C4-2B (cell line): ENCODE measurements around the gene ERGIC3.

ENCODE experiments used
- H3K27ac ChIP-seq: fragments of 450-650 bp; 2 replicates; pipeline ENCODE4 v1.5.1; 2017
- ZFX ChIP-seq: fragments of 450-650 bp; IDR thresholded peaks from 2 replicates; pipeline ENCODE4 v1.6.1; 2017
- TF ChIP-seq, protein P1 (sequence below): fragments of 450-650 bp; conservative IDR thresholded peaks from 2 replicates; pipeline ENCODE4 v1.5.1; 2017; ENCODE audit warnings: mild to moderate bottlenecking

The ERGIC3 gene

GRCh38 chr20:35503841-35504561 is 37.9 kb upstream of the ERGIC3 start:
- no peak overlapping the region for H3K27ac ChIP-seq
- TF ChIP-seq, protein P1, sequence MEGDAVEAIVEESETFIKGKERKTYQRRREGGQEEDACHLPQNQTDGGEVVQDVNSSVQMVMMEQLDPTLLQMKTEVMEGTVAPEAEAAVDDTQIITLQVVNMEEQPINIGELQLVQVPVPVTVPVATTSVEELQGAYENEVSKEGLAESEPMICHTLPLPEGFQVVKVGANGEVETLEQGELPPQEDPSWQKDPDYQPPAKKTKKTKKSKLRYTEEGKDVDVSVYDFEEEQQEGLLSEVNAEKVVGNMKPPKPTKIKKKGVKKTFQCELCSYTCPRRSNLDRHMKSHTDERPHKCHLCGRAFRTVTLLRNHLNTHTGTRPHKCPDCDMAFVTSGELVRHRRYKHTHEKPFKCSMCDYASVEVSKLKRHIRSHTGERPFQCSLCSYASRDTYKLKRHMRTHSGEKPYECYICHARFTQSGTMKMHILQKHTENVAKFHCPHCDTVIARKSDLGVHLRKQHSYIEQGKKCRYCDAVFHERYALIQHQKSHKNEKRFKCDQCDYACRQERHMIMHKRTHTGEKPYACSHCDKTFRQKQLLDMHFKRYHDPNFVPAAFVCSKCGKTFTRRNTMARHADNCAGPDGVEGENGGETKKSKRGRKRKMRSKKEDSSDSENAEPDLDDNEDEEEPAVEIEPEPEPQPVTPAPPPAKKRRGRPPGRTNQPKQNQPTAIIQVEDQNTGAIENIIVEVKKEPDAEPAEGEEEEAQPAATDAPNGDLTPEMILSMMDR: no peak
- TF ChIP-seq ZFX: no peak

- TF ChIP-seq ZFX: no peak
- TF ChIP-seq, protein P1: no peak
- H3K27ac ChIP-seq: no peak overlapping the region
Measured at GRCh38 chr20:35504751-35505150, 37.1 kb upstream of the ERGIC3 start.

DNA sequence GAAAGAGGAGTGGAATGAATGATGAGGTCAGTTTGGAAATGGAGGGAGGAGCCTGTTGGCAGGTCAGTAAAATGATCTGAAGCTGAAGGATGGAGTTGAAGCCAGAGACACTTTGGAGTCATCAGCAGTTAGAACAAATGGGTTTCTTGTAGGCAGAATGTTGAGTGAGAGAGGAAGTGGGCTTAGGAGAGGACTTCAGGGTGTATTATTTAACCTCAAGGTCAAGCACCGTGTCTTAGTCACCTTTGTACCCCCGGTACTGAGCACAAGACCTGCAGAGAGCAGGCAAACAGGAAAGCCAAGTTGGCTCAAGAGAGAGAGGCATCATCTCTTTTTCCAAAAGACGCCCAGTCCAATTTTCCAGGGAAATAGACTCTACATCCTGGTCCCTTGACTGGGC is 35.7 kb upstream of the ERGIC3 start:
- no peak overlapping the region for H3K27ac ChIP-seq
- no peak for TF ChIP-seq ZFX
- TF ChIP-seq, protein P1: no peak

- TF ChIP-seq ZFX: no peak
- TF ChIP-seq, protein P1: no peak
- no peak overlapping the region for H3K27ac ChIP-seq
Measured at GRCh38 chr20:35506872-35507638, 34.8 kb upstream of the ERGIC3 start.

- no peak for TF ChIP-seq ZFX
- TF ChIP-seq, protein P1: no peak
Measured at GRCh38 chr20:35508493-35509218, 33.2 kb upstream of the ERGIC3 start.

DNA sequence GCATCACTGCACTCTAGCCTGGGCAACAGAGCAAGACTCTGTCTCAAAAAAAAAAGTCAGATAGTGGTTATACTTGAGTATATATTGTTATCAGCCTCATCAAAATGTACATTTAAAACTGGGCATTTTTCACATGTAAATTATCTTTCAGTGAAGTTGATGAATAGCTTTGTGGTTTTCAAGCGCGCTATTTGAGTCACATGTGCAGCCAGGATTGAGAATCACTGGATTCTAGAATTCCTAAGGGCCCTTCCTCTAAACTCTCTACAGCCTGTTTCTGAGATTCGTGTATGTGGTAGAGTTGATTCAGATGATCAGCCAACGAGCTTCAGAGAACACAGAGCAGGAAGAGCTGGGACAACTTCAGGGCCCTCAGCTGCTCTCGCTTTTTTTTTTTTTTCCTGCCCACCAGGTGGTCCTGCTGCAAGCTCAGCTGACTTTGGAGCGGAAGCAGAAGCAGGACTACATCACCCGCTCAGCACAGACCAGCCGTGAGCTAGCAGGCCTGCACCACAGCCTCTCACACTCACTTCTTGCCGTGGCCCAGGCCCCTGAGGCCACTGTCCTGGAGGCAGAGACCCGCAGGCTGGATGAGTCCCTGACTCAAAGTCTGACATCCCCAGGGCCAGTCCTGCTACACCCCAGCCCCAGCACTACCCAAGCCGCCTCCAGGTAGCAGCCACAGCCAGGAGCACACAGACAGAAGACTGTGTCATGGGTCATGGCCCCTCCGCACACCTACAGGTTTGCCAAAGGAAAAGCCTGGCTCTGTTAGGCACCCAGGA is 30.7 kb upstream of the ERGIC3 start:
- TF ChIP-seq ZFX: no peak
- TF ChIP-seq, protein P1: no peak
- no peak overlapping the region for H3K27ac ChIP-seq

More at GRCh38 chr20:35508493-35509218, 33.2 kb upstream of the ERGIC3 start:
- no peak overlapping the region for H3K27ac ChIP-seq
